Activated CD4-positive, CD25-positive, alpha-beta regulatory T cell treated with anti-CD3 and anti-CD28 coated beads, Interleukin-2, amount 50 U/mL, for 72 hours (primary cell): ENCODE data around the gene CD47.

Experiments
- DNase-seq: peaks from one replicate; pipeline ENCODE4 v3.0.0; 2021

Gene CD47

GRCh38 chr3:108046247-108046646 is 44.6 kb downstream of the CD47 start:
- DNase-seq = no peak

GRCh38 chr3:108044699-108045098 is 46.1 kb downstream of the CD47 start:
- DNase-seq = no peak

- no peak for DNase-seq
These were observed 48.5 kb downstream of the CD47 start for GRCh38 chr3:108042300-108042699.

- no peak for DNase-seq
These were observed 49.6 kb downstream of the CD47 start for GRCh38 chr3:108041253-108041652.

- DNase-seq = no peak
These were observed 53.1 kb downstream of the CD47 start for GRCh38 chr3:108037770-108038169.

- no peak for DNase-seq
These were observed 53.7 kb downstream of the CD47 start for GRCh38 chr3:108036984-108037741.

- no peak for DNase-seq
These were observed 54.4 kb downstream of the CD47 start for GRCh38 chr3:108036401-108036800.

GRCh38 chr3:108035751-108036150 is 55.1 kb downstream of the CD47 start:
- no peak for DNase-seq

GRCh38 chr3:108031895-108032294 is 58.9 kb downstream of the CD47 start:
- no peak for DNase-seq

- no peak for DNase-seq
These were observed 59.9 kb downstream of the CD47 start for GRCh38 chr3:108030960-108031359.

- DNase-seq = no peak
These were observed 61.4 kb downstream of the CD47 start for GRCh38 chr3:108029466-108029865.

GRCh38 chr3:108028896-108029295 is 61.9 kb downstream of the CD47 start:
- no peak for DNase-seq

GRCh38 chr3:108025177-108025576 is 65.7 kb downstream of the CD47 start:
- no peak for DNase-seq

GRCh38 chr3:108024146-108024850 is 66.5 kb downstream of the CD47 start:
- DNase-seq = no peak

- no peak for DNase-seq
These were observed 68.3 kb downstream of the CD47 start for GRCh38 chr3:108022256-108023150.

- DNase-seq = no peak
These were observed 69.3 kb downstream of the CD47 start for GRCh38 chr3:108021533-108021932.

GRCh38 chr3:108021131-108021530 is 69.7 kb downstream of the CD47 start:
- DNase-seq = no peak

- DNase-seq = no peak
These were observed 72.3 kb downstream of the CD47 start for GRCh38 chr3:108018552-108018951.

GRCh38 chr3:108017587-108017986 is 73.2 kb downstream of the CD47 start:
- no peak for DNase-seq

GRCh38 chr3:108014943-108015342 is 75.9 kb downstream of the CD47 start:
- no peak for DNase-seq

GRCh38 chr3:108013141-108014055 is 77.4 kb downstream of the CD47 start:
- no peak for DNase-seq

GRCh38 chr3:108012304-108012703 is 78.5 kb downstream of the CD47 start:
- no peak for DNase-seq
